ENCODE measurements around the gene OARD1. TPM values are rescaled to one million over a fixed set of nuclear protein-coding genes. Genes with fewer than 3 reads are reported as not detected.

OARD1 gene
- total RNA-seq, 4 donors from 2014 or later, result 23.6 to 31.7 (median 25.4) TPM

- H3K36me3 ChIP-seq, result peaks cover 18 to 21% of the 10 kb centered on the region in 2 donors
- H3K9me3 ChIP-seq, result no peaks in the 10 kb centered on the region
- intact Hi-C loops (cut with DNase I), result no loop called here
- no peak for DNase-seq
- no peak overlapping the region for H3K27ac ChIP-seq
- H3K4me1 ChIP-seq, result peaks cover 10 to 18% of the 10 kb centered on the region in 2 donors
- H3K4me3 ChIP-seq (replicated peaks in 1 of 3), result no peak overlapping the region
- TF ChIP-seq POLR2A (IDR thresholded peaks at IDR 0.05) (no peak), CTCF (IDR thresholded peaks at IDR 0.05) (no peak)
- H3K27me3 ChIP-seq, result no peaks in the 10 kb centered on the region
Observed at GRCh38 chr6:41085182-41085581, 13.0 kb upstream of the OARD1 start.

- Histone ChIP-seq H3K4me3 (replicated peaks in 1 of 3) (no peak overlapping the region), H3K27ac (peak overlapping the region in 1 of 3 donors; percentile 3), H3K36me3 (peaks cover 10 to 12% of the 10 kb centered on the region in 2 donors), H3K4me1 (peaks cover 2 to 12% of the 10 kb centered on the region in 2 donors), H3K9me3 (no peaks in the 10 kb centered on the region), H3K27me3 (no peaks in the 10 kb centered on the region)
- intact Hi-C loops (cut with DNase I), result no loop called here
- DNase-seq, result no peak
- no peak for TF ChIP-seq POLR2A (IDR thresholded peaks at IDR 0.05)
- TF ChIP-seq CTCF (IDR thresholded peaks at IDR 0.05), result no peak
Observed at GRCh38 chr6:41083072-41083471, 10.9 kb upstream of the OARD1 start.

GRCh38 chr6:41080621-41081020 lies 8.5 kb upstream of the OARD1 start:
- no peak for DNase-seq
- Histone ChIP-seq H3K27ac (no peak overlapping the region), H3K4me3 (replicated peaks in 1 of 3) (no peak overlapping the region), H3K9me3 (no peaks in the 10 kb centered on the region), H3K4me1 (peaks cover 19 to 28% of the 10 kb centered on the region in 2 donors), H3K27me3 (no peaks in the 10 kb centered on the region), H3K36me3 (peaks cover 10 to 12% of the 10 kb centered on the region in 2 donors)
- no peak for TF ChIP-seq CTCF (IDR thresholded peaks at IDR 0.05)
- TF ChIP-seq POLR2A (IDR thresholded peaks at IDR 0.05), result no peak
- intact Hi-C loops (cut with DNase I), result no loop called here
- WGBS, 2 donors, result 86 to 93% methylated on average over 2 of the region's 2 CpGs

GRCh38 chr6:41079080-41079479 lies 6.9 kb upstream of the OARD1 start:
- 100% methylated on average over 1 of the region's 1 CpG for WGBS, 2 donors
- H3K4me3 ChIP-seq (replicated peaks in 1 of 3), result no peak overlapping the region
- no peaks in the 10 kb centered on the region for H3K27me3 ChIP-seq
- no peak overlapping the region for H3K27ac ChIP-seq
- no peaks in the 10 kb centered on the region for H3K9me3 ChIP-seq
- peaks cover 27 to 43% of the 10 kb centered on the region in 2 donors for H3K4me1 ChIP-seq
- peaks cover 3 to 5% of the 10 kb centered on the region in 2 donors for H3K36me3 ChIP-seq
- DNase-seq, result no peak
- TF ChIP-seq CTCF (IDR thresholded peaks at IDR 0.05), result no peak
- intact Hi-C loops (cut with DNase I), result no loop called here

- TF ChIP-seq POLR2A (IDR thresholded peaks at IDR 0.05), result no peak
- TF ChIP-seq CTCF (IDR thresholded peaks at IDR 0.05), result no peak
- no peak for DNase-seq
- no peaks in the 10 kb centered on the region for H3K9me3 ChIP-seq
- H3K36me3 ChIP-seq, result peaks cover 3 to 4% of the 10 kb centered on the region in 2 donors
- 94 to 95% methylated on average over 3 of the region's 3 CpGs for WGBS, 2 donors
- H3K4me3 ChIP-seq (replicated peaks in 1 of 3), result no peak overlapping the region
- H3K27me3 ChIP-seq, result no peaks in the 10 kb centered on the region
- H3K4me1 ChIP-seq, result peaks cover 30 to 38% of the 10 kb centered on the region in 2 donors
- intact Hi-C loops (cut with DNase I), result no loop called here
- no peak overlapping the region for H3K27ac ChIP-seq
Observed at GRCh38 chr6:41078101-41078500, 5.9 kb upstream of the OARD1 start.
